Neural progenitor cell (in vitro differentiated cells): Measurements from ENCODE around the gene WIPF3. TPM values are rescaled to one million over a fixed set of nuclear protein-coding genes. Genes with fewer than 3 reads are reported as not detected.

Source experiments
- DNase-seq: peaks from one replicate; pipeline ENCODE4 v3.0.0-alpha.2; 2016; ENCODE audit warnings: low spot score
- H2AFZ ChIP-seq: fragments of 200-600 bp; sonication (generic); replicated peaks from 2 replicates; pipeline ENCODE4 v1.6.1; 2016; ENCODE audit warnings: antibody characterized with exemption
- H3F3A ChIP-seq: fragments of 200-600 bp; sonication (generic); 2 replicates; pipeline ENCODE4 v1.6.1; 2016; ENCODE audit warnings: antibody characterized with exemption, low read depth
- H3K27ac ChIP-seq: fragments of 200-600 bp; sonication (generic); 2 replicates; pipeline ENCODE4 v1.5.1; 2016; ENCODE audit warnings: mild to moderate bottlenecking
- H3K27me3 ChIP-seq: fragments of 200-600 bp; sonication (generic); 2 replicates; pipeline ENCODE4 v1.6.1; 2016; ENCODE audit warnings: mild to moderate bottlenecking, moderate library complexity
- H3K36me3 ChIP-seq: fragments of 200-600 bp; sonication (generic); 2 replicates; pipeline ENCODE4 v1.5.1; 2016
- H3K4me1 ChIP-seq: fragments of 200-600 bp; sonication (generic); 2 replicates; pipeline ENCODE4 v1.6.1; 2016; ENCODE audit warnings: mixed run types
- H3K4me2 ChIP-seq: fragments of 200-600 bp; sonication (generic); 2 replicates; pipeline ENCODE4 v1.6.1; 2016
- H3K4me3 ChIP-seq: fragments of 200-600 bp; sonication (generic); 2 replicates; pipeline ENCODE4 v1.5.1; 2016
- H3K79me2 ChIP-seq: fragments of 200-600 bp; sonication (generic); 2 replicates; pipeline ENCODE4 v1.6.1; 2016; ENCODE audit warnings: low read depth
- H3K9ac ChIP-seq: fragments of 200-600 bp; sonication (generic); 2 replicates; pipeline ENCODE4 v1.6.1; 2016
- H3K9me3 ChIP-seq: fragments of 200-600 bp; sonication (generic); 2 replicates; pipeline ENCODE4 v1.5.1; 2016; ENCODE audit warnings: low read depth
- H4K20me1 ChIP-seq: fragments of 200-600 bp; sonication (generic); 2 replicates; pipeline ENCODE4 v1.6.1; 2016; ENCODE audit warnings: low read depth
- H3K27ac Mint-ChIP-seq: 3 replicates; pipeline ENCODE4 v1.8.0; 2021; ENCODE audit warnings: mixed read lengths
- H3K27me3 Mint-ChIP-seq: 2 replicates; pipeline ENCODE4 v1.8.0; 2022; ENCODE audit warnings: low read depth, mild to moderate bottlenecking, inconsistent platforms, moderate library complexity, mixed read lengths; ENCODE audit not compliant: insufficient read depth
- H3K36me3 Mint-ChIP-seq: 3 replicates; pipeline ENCODE4 v1.8.0; 2021; ENCODE audit warnings: mixed read lengths
- H3K4me1 Mint-ChIP-seq: 3 replicates; pipeline ENCODE4 v1.8.0; 2021; ENCODE audit warnings: mixed read lengths
- H3K4me3 Mint-ChIP-seq: 3 replicates; pipeline ENCODE4 v1.8.0; 2021; ENCODE audit warnings: mild to moderate bottlenecking, moderate library complexity, mixed read lengths
- H3K9me3 Mint-ChIP-seq: 3 replicates; pipeline ENCODE4 v1.8.0; 2020; ENCODE audit warnings: mixed read lengths
- CTCF ChIP-seq: fragments of 200-600 bp; sonication (generic); IDR thresholded peaks from 2 replicates; pipeline ENCODE4 v1.5.1; 2017; ENCODE audit warnings: antibody characterized with exemption, mild to moderate bottlenecking
- EZH2 ChIP-seq: fragments of 200-600 bp; sonication (generic); IDR thresholded peaks from 2 replicates; pipeline ENCODE4 v1.6.1; 2017; ENCODE audit warnings: antibody characterized with exemption, mild to moderate bottlenecking, moderate library complexity
- EZH2phosphoT487 ChIP-seq: fragments of 200-600 bp; sonication (generic); IDR thresholded peaks from 2 replicates; pipeline ENCODE4 v1.6.1; 2017; ENCODE audit warnings: antibody characterized with exemption
- total RNA-seq: library from RNA; depleted of rRNA; stranded (reverse); fragments of >200 nt; gene quantifications from 2 replicates; pipeline ENCODE4 v1.2.3, GENCODE V29; 2015; ENCODE audit warnings: low replicate concordance

Gene WIPF3
- total RNA-seq, 1 donor from 2014 or later = 5.2 TPM

GRCh38 chr7:29875741-29876140, 69.4 kb downstream of the WIPF3 start:
- no peak overlapping the region for H3K4me3 ChIP-seq
- no peaks in the 10 kb centered on the region for H3K9me3 Mint-ChIP-seq
- H3K9me3 ChIP-seq = no peaks in the 10 kb centered on the region
- H3K4me3 Mint-ChIP-seq = no peak overlapping the region
- H3F3A ChIP-seq = no peaks in the 10 kb centered on the region
- no peak overlapping the region for H3K4me2 ChIP-seq
- no peaks in the 10 kb centered on the region for H3K27me3 ChIP-seq
- no peaks in the 10 kb centered on the region for H4K20me1 ChIP-seq
- peaks cover 2% of the 10 kb centered on the region for H3K36me3 Mint-ChIP-seq
- peaks cover 17% of the 10 kb centered on the region for H3K4me1 Mint-ChIP-seq
- no peaks in the 10 kb centered on the region for H3K79me2 ChIP-seq
- H3K36me3 ChIP-seq = no peaks in the 10 kb centered on the region
- TF ChIP-seq EZH2 (no peak), EZH2phosphoT487 (no peak), CTCF (no peak)
- no peak overlapping the region for H3K27ac ChIP-seq
- H3K27me3 Mint-ChIP-seq = no peaks in the 10 kb centered on the region
- H3K4me1 ChIP-seq = peaks cover 5% of the 10 kb centered on the region
- no peak overlapping the region for H3K27ac Mint-ChIP-seq
- H3K9ac ChIP-seq = no peak overlapping the region
- no peak for DNase-seq
- H2AFZ ChIP-seq = no peak overlapping the region

- no peaks in the 10 kb centered on the region for H3K9me3 Mint-ChIP-seq
- no peaks in the 10 kb centered on the region for H4K20me1 ChIP-seq
- no peak overlapping the region for H2AFZ ChIP-seq
- H3K4me3 Mint-ChIP-seq = no peak overlapping the region
- no peak overlapping the region for H3K4me3 ChIP-seq
- peaks cover 24% of the 10 kb centered on the region for H3K4me1 Mint-ChIP-seq
- H3K9me3 ChIP-seq = no peaks in the 10 kb centered on the region
- TF ChIP-seq EZH2phosphoT487 = no peak
- no peak for TF ChIP-seq EZH2
- no peak for TF ChIP-seq CTCF
- no peak overlapping the region for H3K9ac ChIP-seq
- H3K27me3 ChIP-seq = peaks cover under 1% of the 10 kb centered on the region
- no peaks in the 10 kb centered on the region for H3K27me3 Mint-ChIP-seq
- no peaks in the 10 kb centered on the region for H3K79me2 ChIP-seq
- H3K4me2 ChIP-seq = no peak overlapping the region
- H3K36me3 ChIP-seq = no peaks in the 10 kb centered on the region
- peaks cover 2% of the 10 kb centered on the region for H3K36me3 Mint-ChIP-seq
- no peak for DNase-seq
- peaks cover 15% of the 10 kb centered on the region for H3K4me1 ChIP-seq
- peaks cover 8% of the 10 kb centered on the region for H3F3A ChIP-seq
- H3K27ac Mint-ChIP-seq = no peak overlapping the region
- no peak overlapping the region for H3K27ac ChIP-seq
Measured at GRCh38 chr7:29877196-29877595, 70.9 kb downstream of the WIPF3 start.

- Mint-ChIP-seq H3K9me3 (no peaks in the 10 kb centered on the region), H3K27me3 (peaks cover under 1% of the 10 kb centered on the region), H3K36me3 (peaks cover 2% of the 10 kb centered on the region), H3K4me1 (peaks cover 27% of the 10 kb centered on the region), H3K4me3 (no peak overlapping the region), H3K27ac (no peak overlapping the region)
- H3K4me2 ChIP-seq = no peak overlapping the region
- no peaks in the 10 kb centered on the region for H3K36me3 ChIP-seq
- no peaks in the 10 kb centered on the region for H3K9me3 ChIP-seq
- H3K4me3 ChIP-seq = no peak overlapping the region
- H3F3A ChIP-seq = peaks cover 14% of the 10 kb centered on the region
- no peak overlapping the region for H3K27ac ChIP-seq
- H3K79me2 ChIP-seq = no peaks in the 10 kb centered on the region
- no peak overlapping the region for H2AFZ ChIP-seq
- no peak for DNase-seq
- peaks cover 16% of the 10 kb centered on the region for H3K4me1 ChIP-seq
- peaks cover 11% of the 10 kb centered on the region for H3K27me3 ChIP-seq
- TF ChIP-seq CTCF (peak; percentile 46), EZH2phosphoT487 (no peak), EZH2 (no peak)
- no peak overlapping the region for H3K9ac ChIP-seq
- H4K20me1 ChIP-seq = no peaks in the 10 kb centered on the region
Measured at GRCh38 chr7:29878081-29878688, 71.9 kb downstream of the WIPF3 start.
